Activated CD4-positive, alpha-beta T cell treated with anti-CD3 and anti-CD28 coated beads, Interleukin-10, Interleukin-2, amounts not matched to agents 100 ng/mL and 50 ng/mL, durations not matched to agents 16 hours and 8 hours (primary cell): Measurements from ENCODE around the gene SLC39A13.

Experiments
- DNase-seq: peaks from one replicate; pipeline ENCODE4 v3.0.0-alpha.2; 2020

The SLC39A13 gene

GRCh38 chr11:47461876-47462275 lies 53.5 kb downstream of the SLC39A13 start:
- no peak for DNase-seq

GRCh38 chr11:47464483-47464882 lies 56.1 kb downstream of the SLC39A13 start:
- DNase-seq, result peak; percentile 14
